Fibroblast of lung (primary cell): ENCODE data around the gene RNASE4. TPM values are rescaled to one million over a fixed set of nuclear protein-coding genes. Genes with fewer than 3 reads are reported as not detected.

ENCODE experiments used
- DNase-seq, 2 donors: peaks; one replicate each; pipeline versions ENCODE4 v3.0.0 to v3.0.0-alpha.2; 2010; ENCODE audit warnings: low read depth in 2 of 2
- H2AFZ ChIP-seq: 2 replicates; pipeline ENCODE4 v1.5.1; 2012; ENCODE audit warnings: low read length, control low read depth, inconsistent platforms
- H3K27ac ChIP-seq: 2 replicates; pipeline ENCODE4 v1.5.1; 2011; ENCODE audit warnings: low read length, control low read depth; ENCODE audit not compliant: insufficient read depth
- H3K27me3 ChIP-seq: 2 replicates; pipeline ENCODE4 v1.5.1; 2011; ENCODE audit warnings: mild to moderate bottlenecking, low read length; ENCODE audit not compliant: control insufficient read depth, insufficient read depth
- H3K36me3 ChIP-seq: 2 replicates; pipeline ENCODE4 v1.5.1; 2011; ENCODE audit warnings: low read length; ENCODE audit not compliant: control insufficient read depth, insufficient read depth
- H3K4me1 ChIP-seq: 2 replicates; pipeline ENCODE4 v1.5.1; 2011; ENCODE audit warnings: low read length; ENCODE audit not compliant: control insufficient read depth, insufficient read depth; ENCODE audit errors: extremely low read depth
- H3K4me2 ChIP-seq: 2 replicates; pipeline ENCODE4 v1.5.1; 2011; ENCODE audit warnings: low read length, control low read depth; ENCODE audit not compliant: insufficient read depth; ENCODE audit errors: extremely low read depth
- H3K4me3 ChIP-seq, 4 experiments: fragments of 200-600 bp in 1 of 4; sonication (generic) in 1 of 4; replicated peaks in 1 of 4; 2 replicates each; pipeline ENCODE4 v1.5.1; 2011 to 2016; ENCODE audit warnings: low read length in 4 of 4, low read depth in 3 of 4, mild to moderate bottlenecking in 3 of 4, control low read depth in 2 of 4, inconsistent platforms in 1 of 4, mixed read lengths in 1 of 4; ENCODE audit not compliant: insufficient read depth in 1 of 4; ENCODE audit errors: control extremely low read depth in 1 of 4
- H3K79me2 ChIP-seq: 2 replicates; pipeline ENCODE4 v1.5.1; 2012; ENCODE audit warnings: mild to moderate bottlenecking, low read length, inconsistent platforms; ENCODE audit not compliant: control insufficient read depth, insufficient read depth
- H3K9ac ChIP-seq: 2 replicates; pipeline ENCODE4 v1.5.1; 2011; ENCODE audit warnings: mild to moderate bottlenecking, low read length, control low read depth; ENCODE audit not compliant: insufficient read depth
- H3K9me3 ChIP-seq: 2 replicates; pipeline ENCODE4 v1.5.1; 2012; ENCODE audit warnings: low read depth, low read length; ENCODE audit not compliant: control insufficient read depth, insufficient read depth
- H4K20me1 ChIP-seq: 2 replicates; pipeline ENCODE4 v1.5.1; 2011; ENCODE audit warnings: low read length; ENCODE audit not compliant: control insufficient read depth, insufficient read depth; ENCODE audit errors: extremely low read depth
- EZH2 ChIP-seq: IDR thresholded peaks from 2 replicates; pipeline ENCODE4 v1.5.1; 2012; ENCODE audit warnings: low read length, control low read depth, mild to moderate bottlenecking; ENCODE audit errors: missing control alignments
- polyA plus RNA-seq, 2 donors: library from polyadenylated mRNA; depleted of rRNA in 1 of 2; stranded (reverse) in 1 of 2; unstranded in 1 of 2; fragments of >200 nt; gene quantifications; 2 replicates each; pipeline ENCODE4 v1.2.1, GENCODE V29; 2011 to 2012; ENCODE audit warnings: missing spikeins in 1 of 2
- total RNA-seq: library from RNA; depleted of rRNA; stranded (reverse); fragments of >200 nt; gene quantifications from 2 replicates; pipeline ENCODE4 v1.2.1, GENCODE V29; 2014
- TF ChIP-seq, protein P1 (sequence below), 2 donors: IDR thresholded peaks in 1 of 2; conservative IDR thresholded peaks in 1 of 2; 1 replicate in 1 of 2; 2 replicates in 1 of 2; pipeline ENCODE4 v1.5.1; 2011 to 2012; ENCODE audit warnings: low read length in 2 of 2, control low read depth in 1 of 2, inconsistent platforms in 1 of 2, low read depth in 1 of 2, mild to moderate bottlenecking in 1 of 2

RNASE4 gene
- total and polyA plus RNA-seq, 2 donors (not counting 1 experiment from before 2014, with no cell fraction given), result 22.1 to 43.9 TPM

DNA sequence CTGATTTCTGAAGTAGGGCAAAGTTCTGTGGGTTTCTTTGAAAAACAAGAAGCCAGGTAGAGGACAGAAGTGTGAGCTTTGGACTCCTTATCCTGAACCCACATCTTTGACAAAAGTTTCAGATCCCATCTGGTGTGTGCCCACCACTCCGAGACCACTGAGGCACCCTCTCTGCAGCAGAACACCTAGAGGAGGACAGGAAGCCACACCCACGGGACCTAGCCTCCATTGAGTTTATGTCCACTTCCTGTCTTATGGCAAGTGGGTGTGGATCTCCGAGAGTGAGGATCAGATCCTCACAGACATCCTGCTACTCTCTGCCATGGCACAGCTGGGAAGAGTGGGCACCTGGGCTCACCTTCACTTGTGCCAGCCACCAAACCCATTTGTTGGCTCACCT, 26.1 kb upstream of the RNASE4 start:
- no peaks in the 10 kb centered on the region for H4K20me1 ChIP-seq
- no peak overlapping the region for H3K4me2 ChIP-seq
- no peak for DNase-seq
- H3K36me3 ChIP-seq, result no peaks in the 10 kb centered on the region
- peaks cover 2% of the 10 kb centered on the region for H3K27me3 ChIP-seq
- H3K9me3 ChIP-seq, result no peaks in the 10 kb centered on the region
- no peak for TF ChIP-seq EZH2
- TF ChIP-seq, protein P1, sequence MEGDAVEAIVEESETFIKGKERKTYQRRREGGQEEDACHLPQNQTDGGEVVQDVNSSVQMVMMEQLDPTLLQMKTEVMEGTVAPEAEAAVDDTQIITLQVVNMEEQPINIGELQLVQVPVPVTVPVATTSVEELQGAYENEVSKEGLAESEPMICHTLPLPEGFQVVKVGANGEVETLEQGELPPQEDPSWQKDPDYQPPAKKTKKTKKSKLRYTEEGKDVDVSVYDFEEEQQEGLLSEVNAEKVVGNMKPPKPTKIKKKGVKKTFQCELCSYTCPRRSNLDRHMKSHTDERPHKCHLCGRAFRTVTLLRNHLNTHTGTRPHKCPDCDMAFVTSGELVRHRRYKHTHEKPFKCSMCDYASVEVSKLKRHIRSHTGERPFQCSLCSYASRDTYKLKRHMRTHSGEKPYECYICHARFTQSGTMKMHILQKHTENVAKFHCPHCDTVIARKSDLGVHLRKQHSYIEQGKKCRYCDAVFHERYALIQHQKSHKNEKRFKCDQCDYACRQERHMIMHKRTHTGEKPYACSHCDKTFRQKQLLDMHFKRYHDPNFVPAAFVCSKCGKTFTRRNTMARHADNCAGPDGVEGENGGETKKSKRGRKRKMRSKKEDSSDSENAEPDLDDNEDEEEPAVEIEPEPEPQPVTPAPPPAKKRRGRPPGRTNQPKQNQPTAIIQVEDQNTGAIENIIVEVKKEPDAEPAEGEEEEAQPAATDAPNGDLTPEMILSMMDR (conservative IDR thresholded peaks at IDR 0.05 in 1 of 2, IDR thresholded peaks at IDR 0.05 in 1 of 2; ENCODE audit: low read depth in 1 of 2, low read length in 2 of 2), result no peak
- H3K27ac ChIP-seq, result no peak overlapping the region
- no peak overlapping the region for H3K4me3 ChIP-seq
- H3K9ac ChIP-seq, result no peak overlapping the region
- H3K79me2 ChIP-seq, result no peaks in the 10 kb centered on the region
- no peaks in the 10 kb centered on the region for H3K4me1 ChIP-seq
- no peak overlapping the region for H2AFZ ChIP-seq

DNA sequence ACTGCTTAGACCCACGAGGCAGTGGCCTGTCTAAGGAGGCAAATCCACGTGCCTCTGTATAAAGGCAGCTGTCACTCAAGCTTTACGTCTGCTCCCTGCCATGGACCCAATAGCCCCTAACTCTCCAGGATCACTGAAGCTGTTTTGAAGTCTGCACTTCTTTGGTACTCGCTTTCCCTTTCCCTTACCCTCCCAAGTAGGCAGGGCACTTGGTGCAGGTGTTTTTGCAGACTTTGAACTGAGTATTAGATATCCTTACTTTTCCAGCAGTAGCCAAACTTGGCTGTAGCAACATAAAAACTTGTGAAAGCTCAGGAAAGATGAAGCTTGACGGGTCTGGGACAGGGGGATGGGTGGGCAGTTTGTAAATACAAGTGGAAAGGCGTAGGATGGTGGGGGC, 25.0 kb upstream of the RNASE4 start:
- Histone ChIP-seq H3K36me3 (no peaks in the 10 kb centered on the region), H3K9me3 (no peaks in the 10 kb centered on the region), H3K27me3 (peaks cover 2% of the 10 kb centered on the region), H3K79me2 (no peaks in the 10 kb centered on the region), H2AFZ (no peak overlapping the region), H3K4me3 (no peak overlapping the region), H3K27ac (no peak overlapping the region), H3K4me2 (no peak overlapping the region), H3K4me1 (no peaks in the 10 kb centered on the region), H4K20me1 (no peaks in the 10 kb centered on the region), H3K9ac (no peak overlapping the region)
- DNase-seq, result no peak
- TF ChIP-seq EZH2, result no peak
- TF ChIP-seq, protein P1 (conservative IDR thresholded peaks at IDR 0.05 in 1 of 2, IDR thresholded peaks at IDR 0.05 in 1 of 2; ENCODE audit: low read depth in 1 of 2, low read length in 2 of 2), result no peak

DNA sequence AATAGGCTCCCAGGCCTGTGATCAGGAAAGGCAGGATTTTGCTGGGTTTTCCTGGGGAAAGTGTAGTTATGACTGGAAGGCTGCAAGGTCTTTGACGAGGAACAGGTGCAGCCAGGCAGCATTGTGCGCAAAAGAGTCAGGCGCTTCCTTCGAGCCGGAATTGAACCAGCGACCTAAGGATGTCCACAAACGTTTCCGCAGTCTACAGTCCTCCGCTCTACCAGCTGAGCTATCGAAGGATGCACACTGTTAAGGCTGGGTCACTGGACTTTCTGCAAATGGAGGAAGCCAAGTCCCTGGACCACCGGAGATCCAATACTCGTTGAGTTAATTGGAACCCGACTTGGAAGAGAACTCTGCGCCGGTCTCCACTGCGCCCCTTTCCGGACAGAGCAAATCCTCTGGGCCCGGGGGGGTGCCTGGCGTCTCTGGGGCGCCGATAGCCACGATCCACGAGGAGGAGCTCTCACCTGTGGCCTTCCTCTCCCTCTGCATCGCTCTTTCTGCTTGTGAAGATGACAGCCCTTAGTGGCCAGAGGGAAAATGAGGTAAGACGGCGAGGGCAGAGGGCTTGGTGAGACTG, 24.5 kb upstream of the RNASE4 start:
- Histone ChIP-seq H2AFZ (no peak overlapping the region), H3K27me3 (peaks cover 2% of the 10 kb centered on the region), H4K20me1 (no peaks in the 10 kb centered on the region), H3K9me3 (no peaks in the 10 kb centered on the region), H3K9ac (no peak overlapping the region), H3K4me1 (no peaks in the 10 kb centered on the region), H3K79me2 (no peaks in the 10 kb centered on the region), H3K27ac (no peak overlapping the region), H3K36me3 (no peaks in the 10 kb centered on the region), H3K4me2 (no peak overlapping the region), H3K4me3 (no peak overlapping the region)
- TF ChIP-seq, protein P1 (conservative IDR thresholded peaks at IDR 0.05 in 1 of 2, IDR thresholded peaks at IDR 0.05 in 1 of 2; ENCODE audit: low read depth in 1 of 2, low read length in 2 of 2), result no peak
- TF ChIP-seq EZH2, result no peak
- no peak for DNase-seq
